BE2C (cell line): ENCODE measurements around the gene AACS.

ENCODE experiments used
- DNase-seq: peaks from one replicate; pipeline ENCODE4 v3.0.0-alpha.2; 2020
- H3K27me3 ChIP-seq: fragments of 250-450 bp; sonication (Bioruptor Pico); 2 replicates; pipeline ENCODE4 v1.5.1; 2020; ENCODE audit warnings: mild to moderate bottlenecking
- H3K36me3 ChIP-seq: fragments of 250-450 bp; sonication (Bioruptor Pico); 2 replicates; pipeline ENCODE4 v1.5.1; 2020; ENCODE audit warnings: mild to moderate bottlenecking
- H3K4me1 ChIP-seq: fragments of 250-450 bp; sonication (Bioruptor Pico); 2 replicates; pipeline ENCODE4 v1.5.1; 2020
- H3K4me3 ChIP-seq: 2 replicates; pipeline ENCODE4 v1.5.1; 2011; ENCODE audit warnings: low read depth, low read length
- H3K9me3 ChIP-seq: fragments of 250-450 bp; sonication (Bioruptor Pico); 2 replicates; pipeline ENCODE4 v1.5.1; 2020
- TF ChIP-seq, protein P1 (sequence below): IDR thresholded peaks from 2 replicates; pipeline ENCODE4 v1.5.1; 2012; ENCODE audit warnings: mild to moderate bottlenecking, low read depth, low read length

The AACS gene

DNA sequence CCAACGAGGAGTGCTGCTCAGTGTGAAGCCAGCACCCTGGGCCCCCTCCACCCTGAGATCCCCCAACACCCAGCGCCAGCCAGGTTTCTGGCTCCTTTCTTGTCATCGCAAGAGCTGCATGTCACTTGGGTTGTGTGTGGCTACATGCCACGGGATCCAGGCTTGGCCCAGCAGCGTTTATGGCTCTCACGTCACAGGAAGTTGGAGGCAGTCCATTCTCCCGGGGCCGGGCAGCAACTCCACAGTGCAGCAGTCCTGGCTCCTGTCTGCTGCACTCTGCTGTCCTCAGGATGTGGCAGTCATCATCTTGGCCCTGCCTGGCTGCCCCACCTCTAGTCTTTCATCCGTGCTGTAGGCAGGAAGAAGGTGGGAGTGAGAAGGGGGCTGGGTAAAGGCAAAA lies 78.3 kb downstream of the AACS start:
- Histone ChIP-seq H3K27me3 (no peaks in the 10 kb centered on the region), H3K36me3 (no peaks in the 10 kb centered on the region), H3K4me1 (no peaks in the 10 kb centered on the region), H3K4me3 (no peak overlapping the region), H3K9me3 (no peaks in the 10 kb centered on the region)
- TF ChIP-seq, protein P1, sequence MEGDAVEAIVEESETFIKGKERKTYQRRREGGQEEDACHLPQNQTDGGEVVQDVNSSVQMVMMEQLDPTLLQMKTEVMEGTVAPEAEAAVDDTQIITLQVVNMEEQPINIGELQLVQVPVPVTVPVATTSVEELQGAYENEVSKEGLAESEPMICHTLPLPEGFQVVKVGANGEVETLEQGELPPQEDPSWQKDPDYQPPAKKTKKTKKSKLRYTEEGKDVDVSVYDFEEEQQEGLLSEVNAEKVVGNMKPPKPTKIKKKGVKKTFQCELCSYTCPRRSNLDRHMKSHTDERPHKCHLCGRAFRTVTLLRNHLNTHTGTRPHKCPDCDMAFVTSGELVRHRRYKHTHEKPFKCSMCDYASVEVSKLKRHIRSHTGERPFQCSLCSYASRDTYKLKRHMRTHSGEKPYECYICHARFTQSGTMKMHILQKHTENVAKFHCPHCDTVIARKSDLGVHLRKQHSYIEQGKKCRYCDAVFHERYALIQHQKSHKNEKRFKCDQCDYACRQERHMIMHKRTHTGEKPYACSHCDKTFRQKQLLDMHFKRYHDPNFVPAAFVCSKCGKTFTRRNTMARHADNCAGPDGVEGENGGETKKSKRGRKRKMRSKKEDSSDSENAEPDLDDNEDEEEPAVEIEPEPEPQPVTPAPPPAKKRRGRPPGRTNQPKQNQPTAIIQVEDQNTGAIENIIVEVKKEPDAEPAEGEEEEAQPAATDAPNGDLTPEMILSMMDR = no peak
- no peak for DNase-seq

DNA sequence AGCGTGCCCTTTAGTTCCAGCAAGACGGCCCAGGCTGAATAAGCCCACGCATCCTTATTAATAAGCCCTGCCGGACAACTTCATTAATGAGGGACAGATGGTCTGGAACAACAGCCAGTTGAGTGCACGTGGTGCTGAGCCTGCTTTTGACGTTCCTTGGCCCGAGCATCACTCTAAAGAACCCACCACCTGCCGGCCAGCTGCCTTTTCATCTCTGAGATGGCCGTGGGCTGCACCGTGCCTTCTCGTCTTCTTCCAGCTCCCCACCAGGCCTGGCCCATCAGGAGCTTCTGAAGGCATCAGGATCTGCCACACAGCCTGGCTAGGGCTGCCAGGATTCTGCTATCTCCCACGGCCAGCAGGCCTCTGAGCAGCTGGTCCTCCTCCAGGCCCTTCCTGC lies 80.0 kb downstream of the AACS start:
- Histone ChIP-seq H3K36me3 (no peaks in the 10 kb centered on the region), H3K4me1 (no peaks in the 10 kb centered on the region), H3K27me3 (no peaks in the 10 kb centered on the region), H3K4me3 (no peak overlapping the region), H3K9me3 (no peaks in the 10 kb centered on the region)
- no peak for DNase-seq
- TF ChIP-seq, protein P1 = no peak

DNA sequence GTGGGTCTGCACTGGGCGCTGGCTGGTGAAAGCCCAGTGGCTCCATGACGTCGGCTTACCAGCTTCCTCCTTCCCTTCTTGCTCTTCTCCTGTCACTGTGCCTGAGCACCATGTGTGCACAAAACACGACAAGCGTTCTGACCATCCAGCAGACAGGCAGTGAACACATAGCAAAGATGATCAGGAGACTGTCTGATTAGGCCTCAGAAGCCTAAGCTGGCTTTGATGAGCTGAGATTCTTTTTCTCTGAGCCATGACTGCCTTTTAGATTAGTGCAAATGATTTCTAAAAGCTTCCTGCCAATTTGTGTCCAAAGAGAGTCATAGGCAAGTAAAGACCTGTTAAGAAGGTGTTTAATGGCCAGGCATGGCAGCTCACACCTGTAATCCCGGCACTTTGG lies 83.1 kb downstream of the AACS start:
- H3K36me3 ChIP-seq = no peaks in the 10 kb centered on the region
- H3K9me3 ChIP-seq = no peaks in the 10 kb centered on the region
- no peak for DNase-seq
- H3K4me3 ChIP-seq = no peak overlapping the region
- H3K27me3 ChIP-seq = no peaks in the 10 kb centered on the region
- H3K4me1 ChIP-seq = no peaks in the 10 kb centered on the region
- TF ChIP-seq, protein P1 = no peak

DNA sequence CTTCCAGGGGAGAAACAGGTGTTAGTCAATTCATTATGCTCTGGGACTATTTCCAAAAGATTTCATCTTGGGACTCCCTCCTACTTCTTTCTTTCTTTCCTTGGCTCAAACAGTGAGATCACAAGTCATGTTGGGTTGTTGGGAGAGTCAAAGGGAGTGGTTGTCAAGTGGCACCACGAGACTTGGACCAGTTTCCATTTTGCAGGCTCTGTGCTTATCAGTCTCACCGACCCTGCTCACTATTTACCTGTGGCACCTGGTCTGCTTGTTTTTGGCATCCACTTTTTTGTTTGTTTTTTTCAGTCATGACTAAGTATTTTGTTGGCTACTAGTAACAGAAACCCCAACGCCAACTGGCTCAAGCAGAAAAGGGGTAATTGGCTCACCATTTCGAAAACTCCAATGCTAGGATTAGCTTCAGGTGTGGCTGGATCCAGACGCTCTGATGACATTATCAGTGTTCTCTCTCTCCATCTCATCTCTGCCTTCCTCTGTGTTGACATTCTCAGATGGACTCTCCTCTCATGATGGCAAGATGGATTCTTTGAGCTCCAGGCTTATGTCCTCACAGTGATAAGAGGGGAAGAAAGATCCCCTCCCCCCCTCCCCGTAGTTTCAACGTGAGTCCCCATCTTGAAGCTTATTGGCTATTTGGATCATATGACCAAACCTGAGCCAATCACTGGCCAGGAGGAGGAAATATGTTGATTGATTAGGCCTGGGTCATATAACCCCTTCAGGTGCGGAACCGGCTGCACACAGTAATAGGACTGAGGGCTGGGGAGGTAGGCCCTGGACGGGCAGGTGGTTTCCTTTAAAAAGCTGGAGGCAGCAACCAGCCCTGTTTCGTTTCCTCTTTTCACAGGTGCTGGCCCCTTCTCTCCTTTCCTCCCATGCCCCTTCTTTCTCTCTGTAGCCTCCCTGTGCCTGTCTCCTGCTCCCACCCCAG lies 84.2 kb downstream of the AACS start:
- DNase-seq = no peak
- H3K36me3 ChIP-seq = no peaks in the 10 kb centered on the region
- no peaks in the 10 kb centered on the region for H3K27me3 ChIP-seq
- no peak overlapping the region for H3K4me3 ChIP-seq
- no peaks in the 10 kb centered on the region for H3K4me1 ChIP-seq
- H3K9me3 ChIP-seq = no peaks in the 10 kb centered on the region
- TF ChIP-seq, protein P1 = no peak

DNA sequence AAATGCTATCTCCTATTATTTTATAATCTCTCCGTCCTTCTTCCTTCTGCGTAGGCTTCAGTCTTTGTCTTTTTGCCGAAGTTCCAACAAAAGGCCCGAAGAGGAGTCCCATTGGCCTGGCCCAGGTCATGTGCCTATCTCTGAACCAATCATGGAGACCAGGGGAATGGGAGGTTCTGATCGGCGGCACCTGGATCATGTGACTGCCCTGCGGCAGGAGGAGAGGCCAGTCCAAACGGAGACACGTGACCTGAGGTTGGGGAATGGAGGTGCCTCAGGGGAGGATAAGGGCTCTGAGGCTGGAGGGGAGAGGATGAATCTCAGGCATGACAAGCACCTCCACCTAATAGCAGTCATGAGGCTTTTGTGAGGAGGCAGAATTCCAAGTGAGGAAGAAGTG lies 86.0 kb downstream of the AACS start:
- Histone ChIP-seq H3K9me3 (no peaks in the 10 kb centered on the region), H3K27me3 (no peaks in the 10 kb centered on the region), H3K36me3 (no peaks in the 10 kb centered on the region), H3K4me1 (no peaks in the 10 kb centered on the region), H3K4me3 (no peak overlapping the region)
- DNase-seq = peak; percentile 34
- TF ChIP-seq, protein P1 = no peak

DNA sequence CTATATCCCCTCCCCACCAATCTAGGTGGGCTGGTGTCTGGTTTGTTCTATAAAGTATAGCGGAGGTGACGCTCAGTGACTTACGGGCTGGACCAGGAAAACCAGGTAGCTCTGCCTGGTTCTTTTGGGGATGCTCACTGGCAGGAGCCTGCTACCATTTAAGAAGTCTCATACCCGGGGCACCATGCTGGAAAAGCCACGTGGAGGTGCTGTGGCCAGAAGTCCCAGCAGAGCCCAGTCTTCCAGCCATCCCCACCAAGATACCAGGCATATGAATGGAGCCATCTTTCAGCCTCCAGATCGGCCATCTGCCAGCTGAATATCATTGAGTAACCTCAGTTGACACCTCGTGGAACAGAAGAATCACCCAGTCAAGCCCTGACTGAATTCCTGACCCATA lies 87.2 kb downstream of the AACS start:
- Histone ChIP-seq H3K27me3 (no peaks in the 10 kb centered on the region), H3K4me3 (no peak overlapping the region)
- TF ChIP-seq, protein P1 = no peak

More for the DNA sequence above, 87.2 kb downstream of the AACS start:
- no peak for DNase-seq
- Histone ChIP-seq H3K36me3 (no peaks in the 10 kb centered on the region), H3K4me1 (no peaks in the 10 kb centered on the region), H3K9me3 (no peaks in the 10 kb centered on the region)
